Measurements from ENCODE around the gene ASPHD1.
A peak's percentile ranks its signal among the peaks of the same experiment; 100 is the strongest.
"Not testable (repeated sequence)": the region's sequence is repeated elsewhere in the genome, so short reads cannot be mapped to it uniquely, and the experiment has no call there.

ASPHD1 gene

GRCh38 chr16:29926711-29927052 lies 26.4 kb downstream of the ASPHD1 start:
- Histone ChIP-seq H3K4me1 (ENCODE audit: control extremely low read depth in 1 of 4, control insufficient read depth in 4 of 4, insufficient read depth in 4 of 4, low read length in 3 of 4) (peaks cover 0 to 20% (median 17%) of the 10 kb centered on the region in 4 experiments), H3K36me3 (ENCODE audit: control insufficient read depth in 4 of 4, insufficient read depth in 4 of 4, low read length in 3 of 4) (peaks cover 2 to 12% (median 8%) of the 10 kb centered on the region in 4 experiments), H3K4me3 (ENCODE audit: control insufficient read depth in 1 of 7, extremely low read depth in 1 of 7, insufficient read depth in 4 of 7, low read depth in 2 of 7, low read length in 6 of 7) (peak overlapping the region; percentile 46 to 95 (median 89)), H3K9me3 (ENCODE audit: control extremely low read depth in 1 of 5, control insufficient read depth in 4 of 5, insufficient read depth in 2 of 5, low read depth in 1 of 5, low read length in 4 of 5) (no peaks in the 10 kb centered on the region), H3K27me3 (replicated peaks in 2 of 5; ENCODE audit: control insufficient read depth in 4 of 5, insufficient read depth in 5 of 5, low read length in 4 of 5) (no peaks in the 10 kb centered on the region), H3K27ac (ENCODE audit: insufficient read depth in 1 of 2, low read depth in 1 of 2, low read length in 2 of 2, poor library complexity in 1 of 2, severe bottlenecking in 2 of 2) (peak overlapping the region in 1 of 2 experiments; percentile 83)
- CTCF ChIA-PET = interaction anchor here (0.9 to 2.4 kb wide), 5 partner anchors 15 to 78 kb away, joined by 3 to 12 read pairs (median 4); partner anchors contain the start of gene TMEM219
- DNase-seq = no peak
- POLR2A ChIA-PET = interaction anchor here (0.6 to 1.8 kb wide), 3 partner anchors 16 to 239 kb away, joined by 4 to 7 read pairs (median 6); no protein-coding TSS in a partner anchor
- WGBS (ENCODE audit: insufficient coverage) = 5% methylated on average over 12 of the region's 12 CpGs

- 91% methylated on average over 9 of the region's 12 CpGs for WGBS (ENCODE audit: insufficient coverage)
- Histone ChIP-seq H3K4me1 (ENCODE audit: control extremely low read depth in 1 of 4, control insufficient read depth in 4 of 4, insufficient read depth in 4 of 4, low read length in 3 of 4) (peaks cover 0 to 20% (median 17%) of the 10 kb centered on the region in 4 experiments), H3K4me3 (ENCODE audit: control insufficient read depth in 1 of 7, extremely low read depth in 1 of 7, insufficient read depth in 4 of 7, low read depth in 2 of 7, low read length in 6 of 7) (peak overlapping the region in 5 of 7 experiments; percentile 55 to 95 (median 92)), H3K27me3 (replicated peaks in 2 of 5; ENCODE audit: control insufficient read depth in 4 of 5, insufficient read depth in 5 of 5, low read length in 4 of 5) (no peaks in the 10 kb centered on the region), H3K9me3 (ENCODE audit: control extremely low read depth in 1 of 5, control insufficient read depth in 4 of 5, insufficient read depth in 2 of 5, low read depth in 1 of 5, low read length in 4 of 5) (no peaks in the 10 kb centered on the region), H3K27ac (ENCODE audit: insufficient read depth in 1 of 2, low read depth in 1 of 2, low read length in 2 of 2, poor library complexity in 1 of 2, severe bottlenecking in 2 of 2) (no peak overlapping the region), H3K36me3 (ENCODE audit: control insufficient read depth in 4 of 4, insufficient read depth in 4 of 4, low read length in 3 of 4) (peaks cover 2 to 11% (median 7%) of the 10 kb centered on the region in 4 experiments)
- no peak for DNase-seq
- ChIA-PET POLR2A (interaction anchor here (1.8 kb wide), 1 partner anchor 16 kb away, joined by 6 read pairs; no protein-coding TSS in a partner anchor), CTCF (interaction anchor here (0.9 to 2.4 kb wide), 6 partner anchors 13 to 77 kb away, joined by 3 to 12 read pairs (median 4); partner anchors contain the start of gene TMEM219)
Observed at GRCh38 chr16:29927070-29927905, 27.0 kb downstream of the ASPHD1 start.

DNA sequence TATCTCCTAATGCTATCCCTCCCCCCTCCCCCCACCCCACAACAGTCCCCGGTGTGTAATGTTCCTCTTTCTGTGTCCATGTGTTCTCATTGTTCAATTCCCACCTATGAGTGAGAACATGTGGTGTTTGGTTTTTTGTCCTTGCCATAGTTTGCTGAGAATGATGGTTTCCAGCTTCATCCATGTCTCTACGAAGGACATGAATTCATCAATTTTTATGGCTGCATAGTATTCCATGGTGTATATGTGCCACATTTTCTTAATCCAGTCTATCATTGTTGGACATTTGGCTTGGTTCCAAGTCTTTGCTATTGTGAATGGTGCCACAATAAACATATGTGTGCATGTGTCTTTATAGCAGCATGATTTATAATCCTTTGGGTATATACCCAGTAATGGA lies 31.5 kb downstream of the ASPHD1 start:
- WGBS (ENCODE audit: insufficient coverage) = no CpG with 5 or more reads among the region's 2 CpGs
- CTCF ChIA-PET = interaction anchor here (0.9 to 1.0 kb wide), 2 partner anchors 30 to 58 kb away, joined by 3 to 4 read pairs; partner anchors contain the start of gene TMEM219

DNA sequence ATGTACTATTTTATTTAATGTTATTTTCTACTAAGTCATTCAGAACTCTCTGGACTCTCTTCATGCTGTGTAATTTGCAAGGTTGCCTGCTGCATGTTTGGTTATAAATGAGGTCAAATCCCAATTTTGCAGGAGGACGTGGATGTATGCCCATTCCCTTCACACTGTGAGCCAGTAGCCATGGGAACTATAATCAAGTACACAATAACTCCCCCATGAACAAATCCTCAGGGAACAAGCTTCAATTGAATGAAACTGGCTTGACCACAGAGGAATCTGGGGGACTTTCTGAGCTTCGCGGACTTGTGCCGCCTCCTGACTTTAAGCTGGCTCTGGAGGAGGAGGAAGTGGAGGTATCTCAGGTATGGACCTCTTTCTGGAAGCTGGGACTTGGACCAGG lies 40.4 kb downstream of the ASPHD1 start:
- no peak overlapping the region for H3K27ac ChIP-seq (ENCODE audit: insufficient read depth in 1 of 2, low read depth in 1 of 2, low read length in 2 of 2, poor library complexity in 1 of 2, severe bottlenecking in 2 of 2)
- ChIA-PET CTCF (interaction anchor here (0.6 to 1.8 kb wide), 5 partner anchors 13 to 53 kb away, joined by 3 to 4 read pairs (median 3); partner anchors contain the start of gene KCTD13), POLR2A (no interaction called here)
- H3K4me3 ChIP-seq (ENCODE audit: control insufficient read depth in 1 of 7, extremely low read depth in 1 of 7, insufficient read depth in 4 of 7, low read depth in 2 of 7, low read length in 6 of 7) = no peak overlapping the region
- H3K27me3 ChIP-seq (replicated peaks in 2 of 5; ENCODE audit: control insufficient read depth in 4 of 5, insufficient read depth in 5 of 5, low read length in 4 of 5) = no peaks in the 10 kb centered on the region
- 80% methylated on average over 3 of the region's 4 CpGs for WGBS (ENCODE audit: insufficient coverage)
- H3K4me1 ChIP-seq (ENCODE audit: control extremely low read depth in 1 of 4, control insufficient read depth in 4 of 4, insufficient read depth in 4 of 4, low read length in 3 of 4) = peaks cover 5 to 19% (median 10%) of the 10 kb centered on the region in 4 experiments
- DNase-seq = no peak
- no peaks in the 10 kb centered on the region for H3K36me3 ChIP-seq (ENCODE audit: control insufficient read depth in 4 of 4, insufficient read depth in 4 of 4, low read length in 3 of 4)
- peaks cover 0 to 4% (median 0%) of the 10 kb centered on the region in 5 experiments for H3K9me3 ChIP-seq (ENCODE audit: control extremely low read depth in 1 of 5, control insufficient read depth in 4 of 5, insufficient read depth in 2 of 5, low read depth in 1 of 5, low read length in 4 of 5)

More for the DNA sequence above, 31.5 kb downstream of the ASPHD1 start:
- H3K27me3 ChIP-seq (replicated peaks in 2 of 5; ENCODE audit: control insufficient read depth in 4 of 5, insufficient read depth in 5 of 5, low read length in 4 of 5); H3K9me3 ChIP-seq (ENCODE audit: control extremely low read depth in 1 of 5, control insufficient read depth in 4 of 5, insufficient read depth in 2 of 5, low read depth in 1 of 5, low read length in 4 of 5); H3K4me3 ChIP-seq (ENCODE audit: control insufficient read depth in 1 of 7, extremely low read depth in 1 of 7, insufficient read depth in 4 of 7, low read depth in 2 of 7, low read length in 6 of 7); H3K4me1 ChIP-seq (ENCODE audit: control extremely low read depth in 1 of 4, control insufficient read depth in 4 of 4, insufficient read depth in 4 of 4, low read length in 3 of 4); H3K36me3 ChIP-seq (ENCODE audit: control insufficient read depth in 4 of 4, insufficient read depth in 4 of 4, low read length in 3 of 4); H3K27ac ChIP-seq (ENCODE audit: insufficient read depth in 1 of 2, low read depth in 1 of 2, low read length in 2 of 2, poor library complexity in 1 of 2, severe bottlenecking in 2 of 2); POLR2A ChIA-PET; DNase-seq: not testable (repeated sequence)

GRCh38 chr16:29943846-29944799 lies 43.8 kb downstream of the ASPHD1 start:
- 100% methylated on average over 7 of the region's 11 CpGs for WGBS (ENCODE audit: insufficient coverage)
- H3K4me3 ChIP-seq (ENCODE audit: control insufficient read depth in 1 of 7, extremely low read depth in 1 of 7, insufficient read depth in 4 of 7, low read depth in 2 of 7, low read length in 6 of 7) = no peak overlapping the region
- H3K27ac ChIP-seq (ENCODE audit: insufficient read depth in 1 of 2, low read depth in 1 of 2, low read length in 2 of 2, poor library complexity in 1 of 2, severe bottlenecking in 2 of 2) = peak overlapping the region in 1 of 2 experiments; percentile 73
- H3K4me1 ChIP-seq (ENCODE audit: control extremely low read depth in 1 of 4, control insufficient read depth in 4 of 4, insufficient read depth in 4 of 4, low read length in 3 of 4) = peaks cover 5 to 19% (median 10%) of the 10 kb centered on the region in 4 experiments
- H3K27me3 ChIP-seq (replicated peaks in 2 of 5; ENCODE audit: control insufficient read depth in 4 of 5, insufficient read depth in 5 of 5, low read length in 4 of 5) = no peaks in the 10 kb centered on the region
- H3K9me3 ChIP-seq (ENCODE audit: control extremely low read depth in 1 of 5, control insufficient read depth in 4 of 5, insufficient read depth in 2 of 5, low read depth in 1 of 5, low read length in 4 of 5) = peaks cover 0 to 4% (median 0%) of the 10 kb centered on the region in 5 experiments
- DNase-seq = no peak
- POLR2A ChIA-PET = interaction anchor here (1.7 kb wide), 1 partner anchor 18 kb away, joined by 6 read pairs; the partner anchor contains the start of gene KCTD13
- CTCF ChIA-PET = interaction anchor here (0.7 to 2.2 kb wide), 4 partner anchors 18 to 62 kb away, joined by 3 to 6 read pairs (median 4); partner anchors contain the start of gene TAOK2
- H3K36me3 ChIP-seq (ENCODE audit: control insufficient read depth in 4 of 4, insufficient read depth in 4 of 4, low read length in 3 of 4) = no peaks in the 10 kb centered on the region

DNA sequence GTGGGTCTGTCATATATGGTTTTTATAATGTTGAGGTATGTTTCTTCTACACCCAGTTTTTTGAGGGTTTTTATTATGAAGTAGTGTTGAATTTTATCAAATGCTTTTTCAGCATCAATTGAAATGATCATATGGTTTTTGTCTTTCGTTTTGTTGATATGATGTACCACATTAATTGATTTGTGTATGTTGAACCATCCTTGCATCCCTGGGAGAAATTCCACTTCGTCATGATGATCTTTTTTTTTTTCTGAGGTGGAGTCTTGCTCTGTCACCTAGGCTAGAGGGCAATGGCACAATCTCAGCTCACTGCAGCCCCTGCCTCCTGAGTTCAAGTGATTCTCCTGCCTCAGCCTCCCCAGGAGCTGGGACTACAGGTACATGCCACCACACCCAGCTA lies 47.6 kb downstream of the ASPHD1 start:
- no peak overlapping the region for H3K4me3 ChIP-seq (ENCODE audit: control insufficient read depth in 1 of 7, extremely low read depth in 1 of 7, insufficient read depth in 4 of 7, low read depth in 2 of 7, low read length in 6 of 7)
- DNase-seq = no peak
- no peaks in the 10 kb centered on the region for H3K27me3 ChIP-seq (replicated peaks in 2 of 5; ENCODE audit: control insufficient read depth in 4 of 5, insufficient read depth in 5 of 5, low read length in 4 of 5)
- no CpG with 5 or more reads among the region's 2 CpGs for whole genome bisulfite sequencing (ENCODE audit: insufficient coverage)
- H3K4me1 ChIP-seq (ENCODE audit: control extremely low read depth in 1 of 4, control insufficient read depth in 4 of 4, insufficient read depth in 4 of 4, low read length in 3 of 4) = peaks cover 3 to 15% (median 8%) of the 10 kb centered on the region in 4 experiments
- no peak overlapping the region for H3K27ac ChIP-seq (ENCODE audit: insufficient read depth in 1 of 2, low read depth in 1 of 2, low read length in 2 of 2, poor library complexity in 1 of 2, severe bottlenecking in 2 of 2)
- POLR2A ChIA-PET = no interaction called here
- CTCF ChIA-PET = interaction anchor here (0.6 to 1.2 kb wide), 3 partner anchors 12 to 27 kb away, joined by 3 to 4 read pairs (median 3); no protein-coding TSS in a partner anchor
- H3K9me3 ChIP-seq (ENCODE audit: control extremely low read depth in 1 of 5, control insufficient read depth in 4 of 5, insufficient read depth in 2 of 5, low read depth in 1 of 5, low read length in 4 of 5) = peaks cover 0 to 3% (median 0%) of the 10 kb centered on the region in 5 experiments
- no peaks in the 10 kb centered on the region for H3K36me3 ChIP-seq (ENCODE audit: control insufficient read depth in 4 of 4, insufficient read depth in 4 of 4, low read length in 3 of 4)
